Germinal center (tissue), 1 donor: ENCODE data around the gene SRP68.

ENCODE experiments used
- DNase-seq: peaks from one replicate; pipeline ENCODE4 v3.0.0; 2012; ENCODE audit warnings: mixed read lengths, low spot score

The SRP68 gene

DNA sequence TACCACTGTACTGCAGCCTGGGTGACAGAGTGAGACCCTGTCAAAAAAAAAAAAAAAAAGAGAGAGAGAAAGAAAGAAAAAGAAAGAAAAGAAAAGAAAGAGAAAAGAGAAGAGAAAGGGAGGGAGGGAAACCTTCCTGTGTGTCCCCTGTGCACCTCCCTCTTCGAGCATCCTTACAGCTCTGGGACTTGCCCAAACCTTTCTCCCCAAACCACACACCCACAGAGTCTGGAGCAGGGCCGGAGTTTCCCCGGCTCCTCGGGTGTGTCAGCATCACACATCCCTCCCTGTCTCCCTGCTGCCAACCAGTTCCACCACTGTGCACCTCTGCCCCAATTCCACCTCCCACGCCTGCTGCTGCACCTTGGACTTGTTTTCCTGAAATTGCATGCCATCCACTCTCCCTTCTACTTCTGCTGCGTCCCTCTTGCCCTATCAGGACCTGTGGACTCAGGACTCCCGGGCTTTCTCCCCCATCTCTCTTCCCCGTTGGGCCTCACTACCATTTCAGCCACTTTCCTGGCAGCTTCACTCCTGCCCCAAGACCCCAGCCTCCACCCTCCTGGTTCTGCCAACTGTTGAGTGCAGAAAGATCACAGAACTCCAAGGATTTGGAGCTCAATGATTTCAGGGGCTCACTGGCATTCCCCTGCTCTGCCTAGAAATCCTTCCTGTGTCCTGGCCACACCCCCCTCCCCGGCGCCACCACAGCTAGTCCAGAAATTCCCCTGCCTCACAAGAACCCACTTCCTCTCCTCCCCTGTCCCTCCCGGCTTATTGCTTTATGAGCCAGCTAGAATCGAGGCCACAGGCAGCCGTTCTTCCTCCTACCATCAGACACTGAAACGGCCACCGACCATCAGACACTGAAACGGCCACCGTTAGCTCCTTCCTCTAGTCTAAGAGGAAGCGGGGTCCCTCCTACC, 75.4 kb downstream of the SRP68 start:
- no peak for DNase-seq

DNA sequence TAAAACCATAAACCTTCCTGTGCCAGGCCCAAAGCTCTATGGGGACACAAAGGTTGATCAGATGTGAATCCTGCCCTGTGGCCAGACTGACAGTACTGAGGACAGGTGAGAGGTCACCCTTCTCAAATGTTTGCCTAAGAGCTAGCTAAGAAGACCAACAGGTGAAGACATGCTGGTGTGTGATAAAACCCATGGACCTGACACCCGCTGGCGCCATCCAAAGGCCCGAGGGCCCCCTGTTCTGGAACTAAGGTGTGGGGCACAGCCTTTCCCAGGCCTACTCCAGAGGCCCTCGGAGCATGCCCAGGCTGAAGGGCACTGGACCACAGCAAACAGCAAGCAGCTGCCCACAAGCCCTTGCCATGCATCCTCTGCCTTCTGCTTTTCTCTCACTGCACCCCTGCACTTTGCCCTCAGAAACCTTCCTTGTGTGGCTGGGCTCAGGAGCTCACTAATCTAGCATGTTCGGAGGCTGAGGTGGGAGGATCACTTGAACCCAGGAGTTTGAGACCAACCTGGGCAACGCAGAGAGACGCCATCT, 76.9 kb downstream of the SRP68 start:
- no peak for DNase-seq

DNA sequence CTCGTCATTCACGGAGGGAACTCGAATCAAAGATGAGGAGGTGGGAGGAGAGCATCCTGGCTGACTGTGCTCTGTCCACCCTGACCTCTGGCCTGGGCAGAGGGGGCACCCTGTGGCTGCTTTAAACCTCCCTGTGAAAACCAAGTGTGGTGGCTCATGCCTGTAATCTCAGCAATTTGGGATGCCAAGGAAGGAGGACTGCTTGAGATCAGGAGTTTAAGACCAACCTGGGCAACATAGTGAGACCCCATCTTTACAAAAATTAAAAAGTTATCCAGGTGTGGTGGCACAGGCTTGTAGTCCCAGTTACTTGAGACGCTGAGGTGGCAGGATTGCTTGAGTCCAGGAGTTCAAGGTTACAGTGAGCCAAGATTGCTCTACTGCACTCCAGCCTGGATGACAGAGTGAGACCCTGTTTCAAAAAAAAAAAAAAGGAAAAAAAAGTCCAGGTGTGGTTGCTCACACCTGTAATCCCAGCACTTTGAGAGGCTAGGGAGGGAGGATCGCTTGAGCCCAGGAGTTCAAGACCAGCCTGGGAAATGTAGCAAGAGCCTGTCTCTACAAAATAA, 77.4 kb downstream of the SRP68 start:
- DNase-seq: no peak

DNA sequence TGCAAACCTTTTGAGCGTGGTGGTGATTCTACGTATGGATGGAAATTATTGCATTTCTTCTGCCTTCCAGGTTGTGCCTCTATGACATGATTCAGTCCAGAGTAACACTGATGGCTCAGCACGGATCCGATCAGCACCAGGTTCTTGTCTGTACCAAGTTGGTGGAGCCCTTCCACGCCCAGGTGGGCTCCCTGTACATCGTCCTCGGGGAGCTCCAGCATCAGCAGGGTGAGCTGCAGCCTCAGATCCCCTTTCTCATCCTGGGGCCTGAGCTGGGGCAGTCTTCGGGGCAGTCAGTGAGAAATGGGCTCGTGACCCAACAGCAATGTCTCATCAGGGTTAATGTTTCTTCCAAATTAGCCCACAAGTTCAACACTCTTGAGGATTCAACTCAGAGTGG, 80.9 kb downstream of the SRP68 start:
- no peak for DNase-seq
